DMS53 treated with DMSO at 0.1 percent for 48 hours (cell line): ENCODE results near the gene TTF2.
"Not testable (repeated sequence)": the region's sequence is repeated elsewhere in the genome, so short reads cannot be mapped to it uniquely, and the experiment has no call there.

Experiments
- DNase-seq: peaks from one replicate; lab custom pipeline; 2025; ENCODE audit not compliant: unreplicated experiment; lab: John Stamatoyannopoulos, UW

Gene TTF2

GRCh38 chr1:117147856-117148588 is 87.9 kb downstream of the TTF2 start:
- no peak for DNase-seq

- DNase-seq = no peak
Measured at GRCh38 chr1:117150316-117150715, 90.2 kb downstream of the TTF2 start.

GRCh38 chr1:117151305-117151704 is 91.2 kb downstream of the TTF2 start:
- DNase-seq = not testable (repeated sequence)
